ENCODE data around the gene CLCA1.

Gene CLCA1

GRCh38 chr1:86472152-86472551, 3.4 kb downstream of the CLCA1 start:
- no peaks in the 10 kb centered on the region for H3K9me3 ChIP-seq (ENCODE audit: control extremely low read depth in 1 of 5, control insufficient read depth in 4 of 5, insufficient read depth in 2 of 5, low read depth in 1 of 5, low read length in 4 of 5)
- CTCF ChIA-PET: interaction anchor here (0.6 to 4.6 kb wide), 8 partner anchors 11 to 40 kb away, joined by 3 to 16 read pairs (median 6); no protein-coding TSS in a partner anchor
- POLR2A ChIA-PET: no interaction called here
- DNase-seq: no peak
- no peaks in the 10 kb centered on the region for H3K36me3 ChIP-seq (ENCODE audit: control insufficient read depth in 4 of 4, insufficient read depth in 4 of 4, low read length in 3 of 4)
- WGBS (ENCODE audit: insufficient coverage): 87% methylated on average over 4 of the region's 4 CpGs
- H3K4me1 ChIP-seq (ENCODE audit: control extremely low read depth in 1 of 4, control insufficient read depth in 4 of 4, insufficient read depth in 4 of 4, low read length in 3 of 4): peaks cover 0 to 5% (median under 1%) of the 10 kb centered on the region in 4 experiments
- H3K27ac ChIP-seq (ENCODE audit: insufficient read depth in 1 of 2, low read depth in 1 of 2, low read length in 2 of 2, poor library complexity in 1 of 2, severe bottlenecking in 2 of 2): no peak overlapping the region
- H3K27me3 ChIP-seq (replicated peaks in 2 of 5; ENCODE audit: control insufficient read depth in 4 of 5, insufficient read depth in 5 of 5, low read length in 4 of 5): no peaks in the 10 kb centered on the region
- no peak overlapping the region for H3K4me3 ChIP-seq (ENCODE audit: control insufficient read depth in 1 of 7, extremely low read depth in 1 of 7, insufficient read depth in 4 of 7, low read depth in 2 of 7, low read length in 6 of 7)

GRCh38 chr1:86472767-86473166, 4.0 kb downstream of the CLCA1 start:
- peaks cover 0 to 5% (median 0%) of the 10 kb centered on the region in 4 experiments for H3K4me1 ChIP-seq (ENCODE audit: control extremely low read depth in 1 of 4, control insufficient read depth in 4 of 4, insufficient read depth in 4 of 4, low read length in 3 of 4)
- no peak overlapping the region for H3K4me3 ChIP-seq (ENCODE audit: control insufficient read depth in 1 of 7, extremely low read depth in 1 of 7, insufficient read depth in 4 of 7, low read depth in 2 of 7, low read length in 6 of 7)
- DNase-seq: no peak
- H3K36me3 ChIP-seq (ENCODE audit: control insufficient read depth in 4 of 4, insufficient read depth in 4 of 4, low read length in 3 of 4): no peaks in the 10 kb centered on the region
- WGBS (ENCODE audit: insufficient coverage): no CpG with 5 or more reads among the region's 3 CpGs
- POLR2A ChIA-PET: no interaction called here
- no peak overlapping the region for H3K27ac ChIP-seq (ENCODE audit: insufficient read depth in 1 of 2, low read depth in 1 of 2, low read length in 2 of 2, poor library complexity in 1 of 2, severe bottlenecking in 2 of 2)
- H3K27me3 ChIP-seq (replicated peaks in 2 of 5; ENCODE audit: control insufficient read depth in 4 of 5, insufficient read depth in 5 of 5, low read length in 4 of 5): no peaks in the 10 kb centered on the region
- H3K9me3 ChIP-seq (ENCODE audit: control extremely low read depth in 1 of 5, control insufficient read depth in 4 of 5, insufficient read depth in 2 of 5, low read depth in 1 of 5, low read length in 4 of 5): no peaks in the 10 kb centered on the region
- CTCF ChIA-PET: interaction anchor here (1.1 to 4.6 kb wide), 12 partner anchors 10 to 90 kb away, joined by 3 to 16 read pairs (median 5); no protein-coding TSS in a partner anchor

- H3K27ac ChIP-seq (ENCODE audit: insufficient read depth in 1 of 2, low read depth in 1 of 2, low read length in 2 of 2, poor library complexity in 1 of 2, severe bottlenecking in 2 of 2): no peak overlapping the region
- CTCF ChIA-PET: interaction anchor here (1.3 kb wide), 1 partner anchor 199 kb away, joined by 3 read pairs; no protein-coding TSS in a partner anchor
- 100% methylated on average over 4 of the region's 4 CpGs for WGBS (ENCODE audit: insufficient coverage)
- H3K4me1 ChIP-seq (ENCODE audit: control extremely low read depth in 1 of 4, control insufficient read depth in 4 of 4, insufficient read depth in 4 of 4, low read length in 3 of 4): peaks cover 0 to 1% (median 0%) of the 10 kb centered on the region in 4 experiments
- H3K36me3 ChIP-seq (ENCODE audit: control insufficient read depth in 4 of 4, insufficient read depth in 4 of 4, low read length in 3 of 4): no peaks in the 10 kb centered on the region
- POLR2A ChIA-PET: no interaction called here
- H3K9me3 ChIP-seq (ENCODE audit: control extremely low read depth in 1 of 5, control insufficient read depth in 4 of 5, insufficient read depth in 2 of 5, low read depth in 1 of 5, low read length in 4 of 5): no peaks in the 10 kb centered on the region
- no peak for DNase-seq
- H3K27me3 ChIP-seq (replicated peaks in 2 of 5; ENCODE audit: control insufficient read depth in 4 of 5, insufficient read depth in 5 of 5, low read length in 4 of 5): no peaks in the 10 kb centered on the region
- no peak overlapping the region for H3K4me3 ChIP-seq (ENCODE audit: control insufficient read depth in 1 of 7, extremely low read depth in 1 of 7, insufficient read depth in 4 of 7, low read depth in 2 of 7, low read length in 6 of 7)
Observed at GRCh38 chr1:86477256-86477655, 8.5 kb downstream of the CLCA1 start.

GRCh38 chr1:86477682-86478081, 9.0 kb downstream of the CLCA1 start:
- no peak for DNase-seq
- WGBS (ENCODE audit: insufficient coverage): 98% methylated on average over 3 of the region's 4 CpGs
- no peaks in the 10 kb centered on the region for H3K9me3 ChIP-seq (ENCODE audit: control extremely low read depth in 1 of 5, control insufficient read depth in 4 of 5, insufficient read depth in 2 of 5, low read depth in 1 of 5, low read length in 4 of 5)
- no peaks in the 10 kb centered on the region for H3K36me3 ChIP-seq (ENCODE audit: control insufficient read depth in 4 of 4, insufficient read depth in 4 of 4, low read length in 3 of 4)
- H3K4me1 ChIP-seq (ENCODE audit: control extremely low read depth in 1 of 4, control insufficient read depth in 4 of 4, insufficient read depth in 4 of 4, low read length in 3 of 4): no peaks in the 10 kb centered on the region
- ChIA-PET POLR2A (no interaction called here), CTCF (interaction anchor here (1.3 kb wide), 1 partner anchor 198 kb away, joined by 3 read pairs; no protein-coding TSS in a partner anchor)
- H3K4me3 ChIP-seq (ENCODE audit: control insufficient read depth in 1 of 7, extremely low read depth in 1 of 7, insufficient read depth in 4 of 7, low read depth in 2 of 7, low read length in 6 of 7): no peak overlapping the region
- H3K27me3 ChIP-seq (replicated peaks in 2 of 5; ENCODE audit: control insufficient read depth in 4 of 5, insufficient read depth in 5 of 5, low read length in 4 of 5): no peaks in the 10 kb centered on the region
- no peak overlapping the region for H3K27ac ChIP-seq (ENCODE audit: insufficient read depth in 1 of 2, low read depth in 1 of 2, low read length in 2 of 2, poor library complexity in 1 of 2, severe bottlenecking in 2 of 2)

- Histone ChIP-seq H3K4me1 (ENCODE audit: control extremely low read depth in 1 of 4, control insufficient read depth in 4 of 4, insufficient read depth in 4 of 4, low read length in 3 of 4) (no peaks in the 10 kb centered on the region), H3K27me3 (replicated peaks in 2 of 5; ENCODE audit: control insufficient read depth in 4 of 5, insufficient read depth in 5 of 5, low read length in 4 of 5) (no peaks in the 10 kb centered on the region), H3K36me3 (ENCODE audit: control insufficient read depth in 4 of 4, insufficient read depth in 4 of 4, low read length in 3 of 4) (no peaks in the 10 kb centered on the region), H3K4me3 (ENCODE audit: control insufficient read depth in 1 of 7, extremely low read depth in 1 of 7, insufficient read depth in 4 of 7, low read depth in 2 of 7, low read length in 6 of 7) (no peak overlapping the region), H3K9me3 (ENCODE audit: control extremely low read depth in 1 of 5, control insufficient read depth in 4 of 5, insufficient read depth in 2 of 5, low read depth in 1 of 5, low read length in 4 of 5) (no peaks in the 10 kb centered on the region), H3K27ac (ENCODE audit: insufficient read depth in 1 of 2, low read depth in 1 of 2, low read length in 2 of 2, poor library complexity in 1 of 2, severe bottlenecking in 2 of 2) (no peak overlapping the region)
- CTCF ChIA-PET: interaction anchor here (1.9 kb wide), 1 partner anchor 21 kb away, joined by 7 read pairs; no protein-coding TSS in a partner anchor
- POLR2A ChIA-PET: no interaction called here
- 100% methylated on average over 1 of the region's 5 CpGs for WGBS (ENCODE audit: insufficient coverage)
- DNase-seq: no peak
Observed at GRCh38 chr1:86478416-86479156, 9.9 kb downstream of the CLCA1 start.

GRCh38 chr1:86481966-86482365, 13.2 kb downstream of the CLCA1 start:
- H3K36me3 ChIP-seq (ENCODE audit: control insufficient read depth in 4 of 4, insufficient read depth in 4 of 4, low read length in 3 of 4): no peaks in the 10 kb centered on the region
- ChIA-PET CTCF (interaction anchor here (0.6 to 1.6 kb wide), 4 partner anchors 9 to 20 kb away, joined by 3 to 4 read pairs (median 3); partner anchors contain the start of gene CLCA1), POLR2A (no interaction called here)
- H3K9me3 ChIP-seq (ENCODE audit: control extremely low read depth in 1 of 5, control insufficient read depth in 4 of 5, insufficient read depth in 2 of 5, low read depth in 1 of 5, low read length in 4 of 5): no peaks in the 10 kb centered on the region
- H3K27ac ChIP-seq (ENCODE audit: insufficient read depth in 1 of 2, low read depth in 1 of 2, low read length in 2 of 2, poor library complexity in 1 of 2, severe bottlenecking in 2 of 2): no peak overlapping the region
- H3K4me1 ChIP-seq (ENCODE audit: control extremely low read depth in 1 of 4, control insufficient read depth in 4 of 4, insufficient read depth in 4 of 4, low read length in 3 of 4): no peaks in the 10 kb centered on the region
- WGBS (ENCODE audit: insufficient coverage): 100% methylated on average over 2 of the region's 4 CpGs
- no peaks in the 10 kb centered on the region for H3K27me3 ChIP-seq (replicated peaks in 2 of 5; ENCODE audit: control insufficient read depth in 4 of 5, insufficient read depth in 5 of 5, low read length in 4 of 5)
- DNase-seq: no peak
- H3K4me3 ChIP-seq (ENCODE audit: control insufficient read depth in 1 of 7, extremely low read depth in 1 of 7, insufficient read depth in 4 of 7, low read depth in 2 of 7, low read length in 6 of 7): no peak overlapping the region

GRCh38 chr1:86487131-86487810, 18.5 kb downstream of the CLCA1 start:
- CTCF ChIA-PET: interaction anchor here (0.6 to 1.2 kb wide), 4 partner anchors 11 to 253 kb away, joined by 3 to 4 read pairs (median 3); no protein-coding TSS in a partner anchor
- Histone ChIP-seq H3K4me1 (ENCODE audit: control extremely low read depth in 1 of 4, control insufficient read depth in 4 of 4, insufficient read depth in 4 of 4, low read length in 3 of 4) (no peaks in the 10 kb centered on the region), H3K27me3 (replicated peaks in 2 of 5; ENCODE audit: control insufficient read depth in 4 of 5, insufficient read depth in 5 of 5, low read length in 4 of 5) (no peaks in the 10 kb centered on the region), H3K9me3 (ENCODE audit: control extremely low read depth in 1 of 5, control insufficient read depth in 4 of 5, insufficient read depth in 2 of 5, low read depth in 1 of 5, low read length in 4 of 5) (no peaks in the 10 kb centered on the region), H3K27ac (ENCODE audit: insufficient read depth in 1 of 2, low read depth in 1 of 2, low read length in 2 of 2, poor library complexity in 1 of 2, severe bottlenecking in 2 of 2) (no peak overlapping the region), H3K4me3 (ENCODE audit: control insufficient read depth in 1 of 7, extremely low read depth in 1 of 7, insufficient read depth in 4 of 7, low read depth in 2 of 7, low read length in 6 of 7) (no peak overlapping the region), H3K36me3 (ENCODE audit: control insufficient read depth in 4 of 4, insufficient read depth in 4 of 4, low read length in 3 of 4) (no peaks in the 10 kb centered on the region)
- POLR2A ChIA-PET: no interaction called here
- no peak for DNase-seq
- WGBS (ENCODE audit: insufficient coverage): 100% methylated on average over 4 of the region's 4 CpGs

Measured in common myeloid progenitor, CD34-positive (primary cell).